HepG2 (cell line): ENCODE results near the gene PPEF2. TPM values are rescaled to one million over a fixed set of nuclear protein-coding genes. Genes with fewer than 3 reads are reported as not detected.
A peak's percentile ranks its signal among the peaks of the same experiment; 100 is the strongest.

ENCODE experiments used
- ATAC-seq: fragments of 200-7000 bp; cut with Tn5 transposase; 3 replicates; pipeline ENCODE4 v1.9.1; 2020; ENCODE audit warnings: mild to moderate bottlenecking, moderate library complexity
- BruUV-seq: library from RNA; stranded (reverse); fragments of 400-500 nt; replicated peaks from 2 replicates; lab custom pipeline; 2021; lab: Mats Ljungman, UMichigan
- CTCF ChIA-PET: fragments of 300-600 bp; formaldehyde crosslinking; extraction: SDS; loops from one replicate; lab custom pipeline; 2021; ENCODE audit warnings: low total read pairs, inconsistent platforms, low intra/inter-chr PET ratio; lab: Yijun Ruan, JAX
- POLR2A ChIA-PET: fragments of 350-600 bp; sonication (Branson Sonifier 250); formaldehyde crosslinking; loops from one replicate; lab custom pipeline; 2020; ENCODE audit warnings: antibody characterized with exemption, inconsistent platforms; lab: Yijun Ruan, JAX
- DNase-seq: peaks from one replicate; pipeline ENCODE4 v3.0.0-alpha.2; 2015; ENCODE audit warnings: low spot score
- FAIRE-seq: peaks from 3 replicates; lab custom pipeline; 2011; peaks lifted over from hg19 to GRCh38; lab: Jason Lieb, UNC
- H2AFZ ChIP-seq: one replicate; pipeline ENCODE4 v1.6.1; 2011; ENCODE audit warnings: low read length, inconsistent platforms
- H3K27ac ChIP-seq: fragments of 300-600 bp; 3 replicates; pipeline ENCODE4 v1.8.0; 2011; ENCODE audit warnings: mixed run types, mild to moderate bottlenecking, mixed read lengths, low read length, inconsistent platforms; ENCODE audit not compliant: insufficient read depth; ENCODE audit errors: extremely low read length
- H3K27me3 ChIP-seq, 2 experiments: fragments of 200-600 bp in 1 of 2; 2 replicates in 1 of 2; 3 replicates in 1 of 2; pipeline versions ENCODE4 v1.6.0 to v1.8.0; 2011; ENCODE audit warnings: low read length in 2 of 2, mild to moderate bottlenecking in 2 of 2, moderate library complexity in 2 of 2, inconsistent platforms in 1 of 2; ENCODE audit not compliant: insufficient read depth in 2 of 2, control insufficient read depth in 1 of 2
- H3K36me3 ChIP-seq, 2 experiments: fragments of 200-600 bp in 1 of 2; replicated peaks in 1 of 2; 2 replicates in 1 of 2; 3 replicates in 1 of 2; pipeline versions ENCODE4 v1.5.1 to v1.8.0; 2011; ENCODE audit warnings: low read length in 2 of 2, inconsistent platforms in 1 of 2; ENCODE audit not compliant: insufficient read depth in 2 of 2, control insufficient read depth in 1 of 2
- H3K4me1 ChIP-seq: 2 replicates; pipeline ENCODE4 v1.5.1; 2012; ENCODE audit warnings: low read length, inconsistent platforms; ENCODE audit not compliant: insufficient read depth
- H3K4me2 ChIP-seq: 2 replicates; pipeline ENCODE4 v1.6.0; 2011; ENCODE audit warnings: low read depth, low read length, inconsistent platforms
- H3K4me3 ChIP-seq, 3 experiments: fragments of 200-600 bp in 1 of 3; sonication (generic), shearing (Covaris generic) in 1 of 3; replicated peaks in 1 of 3; 2 replicates each; pipeline ENCODE4 v1.5.1; 2011 to 2016; ENCODE audit warnings: low read length in 3 of 3, inconsistent platforms in 2 of 3, low read depth in 2 of 3, mild to moderate bottlenecking in 2 of 3, control low read depth in 1 of 3, mixed read lengths in 1 of 3; ENCODE audit not compliant: insufficient read depth in 1 of 3
- H3K79me2 ChIP-seq: one replicate; pipeline ENCODE4 v1.6.1; 2011; ENCODE audit warnings: low read length, inconsistent platforms; ENCODE audit not compliant: insufficient read depth
- H3K9ac ChIP-seq: 2 replicates; pipeline ENCODE4 v1.6.0; 2011; ENCODE audit warnings: mild to moderate bottlenecking, low read depth, low read length, inconsistent platforms; ENCODE audit not compliant: insufficient read depth
- H3K9me3 ChIP-seq: 2 replicates; pipeline ENCODE4 v1.5.1; 2012; ENCODE audit warnings: mild to moderate bottlenecking, low read length
- H4K20me1 ChIP-seq: 2 replicates; pipeline ENCODE4 v1.6.0; 2011; ENCODE audit warnings: inconsistent platforms, mild to moderate bottlenecking, low read length, moderate library complexity; ENCODE audit not compliant: insufficient read depth
- CHCHD3 ChIP-seq: sonication (generic); formaldehyde crosslinking; IDR thresholded peaks from 2 replicates; pipeline ENCODE4 v1.8.0; 2022; ENCODE audit warnings: mild to moderate bottlenecking, missing genetic modification reagents, moderate library complexity
- CHD4 ChIP-seq: fragments of 200-600 bp; sonication (generic); IDR thresholded peaks from 2 replicates; pipeline ENCODE4 v1.7.0; 2017; ENCODE audit warnings: mild to moderate bottlenecking, low read length, borderline replicate concordance
- FOXJ3 ChIP-seq: sonication (generic); formaldehyde crosslinking; IDR thresholded peaks from 2 replicates; pipeline ENCODE4 v1.4.0; 2020; ENCODE audit warnings: missing genetic modification reagents, mild to moderate bottlenecking, borderline replicate concordance
- JUNB ChIP-seq: sonication (generic); formaldehyde crosslinking; IDR thresholded peaks from 2 replicates; pipeline ENCODE4 v1.8.0; 2022; ENCODE audit warnings: missing genetic modification reagents, mild to moderate bottlenecking, borderline replicate concordance
- KLF15 ChIP-seq: sonication (generic); formaldehyde crosslinking; IDR thresholded peaks from 2 replicates; pipeline ENCODE4 v1.8.1; 2023; ENCODE audit warnings: borderline replicate concordance, mild to moderate bottlenecking, inconsistent platforms, missing genetic modification reagents, mixed read lengths
- SRY ChIP-seq: sonication (generic); formaldehyde crosslinking; IDR thresholded peaks from 2 replicates; pipeline ENCODE4 v1.8.0; 2022; ENCODE audit warnings: mild to moderate bottlenecking, missing genetic modification reagents
- ZFY ChIP-seq: sonication (generic); formaldehyde crosslinking; IDR thresholded peaks from 2 replicates; pipeline ENCODE4 v1.4.0; 2020; ENCODE audit warnings: missing genetic modification reagents
- ZNF558 ChIP-seq: sonication (generic); formaldehyde crosslinking; IDR thresholded peaks from 2 replicates; pipeline ENCODE4 v1.9.0; 2022; ENCODE audit warnings: mild to moderate bottlenecking, missing genetic modification reagents, borderline replicate concordance
- ZNF577 ChIP-seq: sonication (generic); formaldehyde crosslinking; IDR thresholded peaks from 2 replicates; pipeline ENCODE4 v1.4.0; 2020; ENCODE audit warnings: mild to moderate bottlenecking, low read depth, missing genetic modification reagents, borderline replicate concordance
- WGBS: methylation state at CpG from one replicate; pipeline ENCODE4 v1.1.6; 2017; ENCODE audit warnings: low lambda C conversion rate; 5-methylcytosine and 5-hydroxymethylcytosine counted together
- in situ Hi-C: cut with HindIII; loops from 2 replicates; pipeline ENCODE4 v1.10.0; 2017; ENCODE audit warnings: low pct_unique_long_range_greater_than_20kb; ENCODE audit not compliant: extremely low pct_ligation_motif_present
- intact Hi-C: fragments of 100-400 bp; cut with micrococcal nuclease; formaldehyde crosslinking; loops from one replicate; pipeline ENCODE4 v1.10.0; 2022; ENCODE audit not compliant: unreplicated experiment
- polyA plus RNA-seq, 8 experiments: library from polyadenylated mRNA; depleted of rRNA in 3 of 8; stranded (reverse) in 7 of 8; unstranded in 1 of 8; fragments of >200 nt; fragmentation: Illumina TruSeq in 4 of 8; extraction: Trizol in 4 of 8; gene quantifications; 2 replicates each; pipeline versions ENCODE4 v1.2.1 to v1.2.3, GENCODE V29; 2011 to 2016; ENCODE audit warnings: low read depth in 4 of 8, missing spikeins in 1 of 8, mixed read lengths in 1 of 8; ENCODE audit not compliant: insufficient read depth in 1 of 8
- total RNA-seq, 5 experiments: library from RNA; depleted of rRNA; stranded (reverse); fragments of >200 nt; fragmentation: Illumina TruSeq; extraction: Trizol; gene quantifications; 2 replicates each; pipeline ENCODE4 v1.2.3, GENCODE V29; 2016; ENCODE audit warnings: low read depth in 1 of 5
- TF ChIP-seq, protein P1 (sequence below): sonication (generic); formaldehyde crosslinking; IDR thresholded peaks from 2 replicates; pipeline ENCODE4 v1.4.0; 2020; ENCODE audit warnings: missing genetic modification reagents
- TF ChIP-seq, protein P2 (sequence below): IDR thresholded peaks from 2 replicates; pipeline ENCODE4 v1.6.1; 2016

The PPEF2 gene
- total and polyA plus RNA-seq, 2 of the 13 experiments (the other 11 are each of a cell fraction or from before 2014, with no cell fraction given) = 0.01 TPM; not detected in 1

DNA sequence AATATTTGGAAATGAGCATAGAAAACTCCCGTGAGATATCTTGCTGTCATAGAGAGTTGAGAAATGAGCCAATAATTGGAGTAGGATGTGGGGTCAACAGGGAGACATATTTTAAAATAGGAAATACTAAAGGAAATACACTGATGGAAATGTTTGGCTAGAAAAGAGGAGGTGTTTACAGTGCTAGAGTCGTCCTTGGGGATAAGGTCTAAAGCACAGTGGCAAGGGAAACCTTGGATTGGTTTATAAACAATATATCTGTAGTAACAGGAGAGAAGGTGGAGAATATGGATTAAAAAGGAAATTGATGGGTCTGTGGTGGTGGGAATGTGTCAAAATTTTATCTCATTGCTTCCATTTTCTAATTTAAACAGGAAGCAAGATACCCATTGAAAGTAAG, 82.1 kb downstream of the PPEF2 start:
- Histone ChIP-seq H2AFZ (no peak overlapping the region), H3K4me1 (peaks cover 17% of the 10 kb centered on the region), H3K4me3 (no peak overlapping the region), H4K20me1 (no peaks in the 10 kb centered on the region), H3K9me3 (no peaks in the 10 kb centered on the region), H3K4me2 (no peak overlapping the region), H3K79me2 (no peaks in the 10 kb centered on the region), H3K9ac (no peak overlapping the region), H3K36me3 (no peaks in the 10 kb centered on the region), H3K27me3 (no peaks in the 10 kb centered on the region), H3K27ac (no peak overlapping the region)
- ATAC-seq (peak; percentile 23; the same call in 1 of the 3 replicates), FAIRE-seq (no peak), DNase-seq (no peak)
- in situ Hi-C loops = no loop called here
- POLR2A ChIA-PET = no interaction called here
- intact Hi-C loops = no loop called here
- TF ChIP-seq ZNF558 (no peak), ZNF577 (CRISPR knock-in tag) (no peak), CHCHD3 (CRISPR knock-in tag) (no peak), KLF15 (CRISPR knock-in tag) (no peak), JUNB (CRISPR knock-in tag) (no peak), FOXJ3 (no peak), ZFY (CRISPR knock-in tag) (no peak), SRY (CRISPR knock-in tag) (no peak), CHD4 (no peak)
- TF ChIP-seq, protein P1, sequence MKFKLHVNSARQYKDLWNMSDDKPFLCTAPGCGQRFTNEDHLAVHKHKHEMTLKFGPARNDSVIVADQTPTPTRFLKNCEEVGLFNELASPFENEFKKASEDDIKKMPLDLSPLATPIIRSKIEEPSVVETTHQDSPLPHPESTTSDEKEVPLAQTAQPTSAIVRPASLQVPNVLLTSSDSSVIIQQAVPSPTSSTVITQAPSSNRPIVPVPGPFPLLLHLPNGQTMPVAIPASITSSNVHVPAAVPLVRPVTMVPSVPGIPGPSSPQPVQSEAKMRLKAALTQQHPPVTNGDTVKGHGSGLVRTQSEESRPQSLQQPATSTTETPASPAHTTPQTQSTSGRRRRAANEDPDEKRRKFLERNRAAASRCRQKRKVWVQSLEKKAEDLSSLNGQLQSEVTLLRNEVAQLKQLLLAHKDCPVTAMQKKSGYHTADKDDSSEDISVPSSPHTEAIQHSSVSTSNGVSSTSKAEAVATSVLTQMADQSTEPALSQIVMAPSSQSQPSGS = no peak
- TF ChIP-seq, protein P2, sequence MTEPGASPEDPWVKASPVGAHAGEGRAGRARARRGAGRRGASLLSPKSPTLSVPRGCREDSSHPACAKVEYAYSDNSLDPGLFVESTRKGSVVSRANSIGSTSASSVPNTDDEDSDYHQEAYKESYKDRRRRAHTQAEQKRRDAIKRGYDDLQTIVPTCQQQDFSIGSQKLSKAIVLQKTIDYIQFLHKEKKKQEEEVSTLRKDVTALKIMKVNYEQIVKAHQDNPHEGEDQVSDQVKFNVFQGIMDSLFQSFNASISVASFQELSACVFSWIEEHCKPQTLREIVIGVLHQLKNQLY (CRISPR knock-in tag) = no peak
- CTCF ChIA-PET = no interaction called here
- no TSS peak for BruUV-seq
- WGBS = 43% methylated on average over 2 of the region's 2 CpGs
